HCEC 1CT (cell line): ENCODE data around the gene TMEM171.

Experiments used
- DNase-seq: peaks from one replicate; pipeline ENCODE4 v3.0.0-alpha.2; 2017

TMEM171 gene

GRCh38 chr5:73122875-73123810 is 2.8 kb downstream of the TMEM171 start:
- peak; percentile 22 for DNase-seq

DNA sequence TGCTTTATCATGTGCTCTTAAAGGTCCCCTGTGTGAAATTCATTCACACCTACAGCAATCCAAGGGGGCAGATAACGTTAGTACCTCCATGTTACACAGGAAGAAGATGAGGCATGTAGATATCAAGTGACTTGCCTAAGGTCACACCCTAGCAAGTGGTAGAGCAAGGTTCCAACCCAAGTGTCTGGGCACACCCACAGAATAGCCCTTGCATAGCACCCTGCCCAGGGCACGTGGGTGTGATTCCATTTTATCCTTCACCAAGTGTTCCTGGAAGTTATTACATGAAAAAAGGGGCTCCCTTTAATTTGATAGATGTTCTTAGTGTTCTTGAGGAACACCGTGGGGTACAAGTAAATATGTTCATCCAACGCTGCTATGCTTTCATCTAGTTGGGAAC is 4.9 kb downstream of the TMEM171 start:
- DNase-seq, result no peak

DNA sequence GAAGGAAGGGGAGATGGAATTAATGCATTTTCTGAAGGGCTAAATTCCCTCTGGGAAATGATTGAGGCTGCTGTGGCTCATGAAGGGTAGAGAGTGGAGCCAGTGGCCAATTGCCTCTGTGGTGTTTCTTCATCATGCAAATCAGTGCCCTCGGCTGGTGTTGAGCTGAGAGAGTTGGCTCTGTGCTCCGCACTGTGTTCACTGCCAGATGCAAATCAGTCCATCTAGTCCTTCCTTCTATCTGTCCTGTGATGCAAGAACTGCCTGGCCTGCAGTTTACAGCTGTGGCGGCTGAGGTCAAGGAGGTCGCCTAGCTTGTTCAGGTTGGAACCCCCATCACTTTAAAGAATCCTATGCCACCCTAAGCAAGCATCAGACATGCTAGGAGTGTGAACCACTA is 6.0 kb downstream of the TMEM171 start:
- DNase-seq, result no peak

GRCh38 chr5:73126957-73127356 is 6.6 kb downstream of the TMEM171 start:
- DNase-seq, result no peak

- DNase-seq, result no peak
Measured at GRCh38 chr5:73129143-73129542, 8.8 kb downstream of the TMEM171 start.

GRCh38 chr5:73130811-73131210 is 10.4 kb downstream of the TMEM171 start:
- DNase-seq, result no peak

- DNase-seq, result no peak
Measured at GRCh38 chr5:73131711-73132425, 11.5 kb downstream of the TMEM171 start.

DNA sequence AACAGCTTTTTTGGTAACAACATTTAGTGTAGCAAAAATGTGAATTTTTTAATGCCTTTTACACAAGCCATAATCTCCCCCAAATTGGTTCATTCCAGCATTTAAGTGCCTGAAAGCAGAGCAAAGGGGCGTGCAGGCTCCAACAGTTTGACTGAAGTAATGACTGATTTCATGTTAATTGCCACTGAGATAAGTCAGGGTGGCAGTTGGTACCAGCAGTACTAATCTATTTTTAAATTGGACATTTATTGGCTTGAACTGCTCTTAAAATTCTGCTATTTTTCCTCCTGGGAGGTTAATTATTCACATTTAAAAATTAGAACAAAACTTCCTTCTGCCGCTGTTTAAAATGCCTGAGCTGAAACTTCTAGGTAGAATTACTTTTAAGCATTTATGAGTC is 12.4 kb downstream of the TMEM171 start:
- DNase-seq, result no peak

GRCh38 chr5:73135021-73135420 is 14.6 kb downstream of the TMEM171 start:
- DNase-seq, result no peak

DNA sequence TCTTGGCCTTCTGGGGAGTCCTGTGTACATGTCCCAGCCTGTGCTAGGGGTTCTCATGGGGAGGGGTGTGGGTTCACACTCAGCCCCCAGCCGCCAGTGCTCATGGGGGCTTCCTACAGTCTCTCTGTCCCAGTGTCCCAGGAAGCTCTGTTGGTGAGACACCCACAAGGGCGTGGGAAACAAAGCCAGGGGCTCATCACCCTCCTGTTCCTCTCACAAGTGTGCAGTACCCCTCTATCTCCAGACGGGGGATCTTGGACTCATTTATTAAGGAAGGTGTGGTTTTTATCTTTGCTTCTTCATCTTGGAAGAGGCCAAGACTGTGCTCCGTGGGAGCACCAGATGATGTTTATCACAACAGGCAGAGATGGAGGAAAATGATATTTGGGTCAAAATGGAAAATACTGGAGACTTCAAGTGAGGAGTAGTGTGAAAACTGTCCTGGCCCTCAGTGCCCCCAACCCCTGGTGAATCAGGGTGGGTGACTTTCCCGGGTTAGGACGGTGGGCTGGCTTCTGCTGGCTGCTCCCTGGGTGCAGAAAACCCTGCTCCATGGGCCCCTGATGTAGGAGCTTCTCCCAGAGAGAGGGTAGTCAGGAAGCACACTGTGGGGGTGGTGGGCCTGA is 15.2 kb downstream of the TMEM171 start:
- DNase-seq, result peak; percentile 64

DNA sequence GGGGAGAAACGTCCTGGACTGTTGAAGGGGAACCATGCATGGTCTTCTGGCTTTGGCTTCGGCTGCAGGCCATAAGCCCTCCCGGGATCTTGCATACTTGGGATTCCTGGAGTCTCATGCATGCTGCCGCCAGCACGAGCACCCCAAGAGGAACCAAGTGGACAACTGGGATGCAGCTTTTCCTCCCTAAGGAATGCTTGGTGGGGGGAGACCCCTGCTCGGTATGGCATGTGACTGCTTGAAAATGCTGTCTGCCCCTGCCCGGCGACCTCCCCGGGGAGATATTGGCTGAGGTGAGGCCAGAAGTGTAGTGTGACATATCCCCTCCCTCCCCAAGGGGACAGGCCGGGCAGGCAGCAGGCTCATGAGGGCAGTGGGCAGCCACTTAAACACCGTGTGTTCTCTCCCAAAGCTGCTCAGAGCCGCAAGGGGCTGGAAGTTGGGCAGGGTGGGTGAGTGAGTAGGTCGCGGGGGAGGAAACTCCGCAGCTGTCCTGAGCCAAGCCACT is 15.7 kb downstream of the TMEM171 start:
- peak; percentile 17 for DNase-seq

DNA sequence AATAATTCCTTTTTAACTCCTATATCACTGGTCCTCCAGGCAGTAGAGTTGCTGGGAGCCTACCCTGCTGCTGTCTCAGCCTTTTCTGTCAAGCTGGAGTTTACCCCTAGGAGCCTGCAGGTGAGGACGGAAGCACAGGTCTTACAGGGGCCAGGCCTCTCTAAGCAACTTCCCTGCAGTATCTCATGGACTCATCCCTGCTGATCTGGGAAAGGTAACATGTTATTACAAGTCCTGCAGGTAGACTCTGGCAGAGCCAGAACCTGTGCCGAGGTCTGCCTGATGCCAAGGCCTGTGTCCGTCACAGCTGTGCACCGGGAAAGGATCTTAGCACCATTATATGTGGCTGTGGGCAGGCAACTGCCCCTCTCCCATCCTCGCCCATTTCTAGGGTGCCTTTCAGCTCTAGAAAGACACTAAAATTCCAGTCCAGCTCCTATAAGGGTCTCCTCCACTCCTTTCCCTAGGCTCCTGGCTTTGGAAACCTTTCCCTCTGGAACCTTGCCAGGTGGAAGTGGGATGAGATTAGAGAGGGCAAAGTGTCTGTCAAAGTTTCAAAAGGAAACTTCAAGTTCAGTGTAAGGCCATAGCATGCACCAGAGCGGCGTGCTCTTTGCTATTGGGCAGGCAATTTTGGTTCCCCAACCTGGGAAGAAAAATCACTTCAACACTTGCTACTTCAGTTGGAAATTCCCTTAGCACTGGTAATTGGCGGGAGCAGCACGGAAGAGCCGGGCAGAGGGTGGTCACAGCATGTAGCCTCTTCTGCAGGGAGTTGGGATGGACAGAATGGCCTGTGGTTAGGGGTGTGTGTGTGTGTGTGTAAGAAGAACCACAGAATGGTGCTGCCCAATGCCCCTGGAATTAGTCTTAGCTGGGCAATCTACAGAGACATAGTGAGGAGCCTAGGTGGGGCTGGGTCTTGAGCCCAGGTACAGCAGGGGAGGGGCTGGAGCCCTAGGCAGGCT is 17.5 kb downstream of the TMEM171 start:
- no peak for DNase-seq

DNA sequence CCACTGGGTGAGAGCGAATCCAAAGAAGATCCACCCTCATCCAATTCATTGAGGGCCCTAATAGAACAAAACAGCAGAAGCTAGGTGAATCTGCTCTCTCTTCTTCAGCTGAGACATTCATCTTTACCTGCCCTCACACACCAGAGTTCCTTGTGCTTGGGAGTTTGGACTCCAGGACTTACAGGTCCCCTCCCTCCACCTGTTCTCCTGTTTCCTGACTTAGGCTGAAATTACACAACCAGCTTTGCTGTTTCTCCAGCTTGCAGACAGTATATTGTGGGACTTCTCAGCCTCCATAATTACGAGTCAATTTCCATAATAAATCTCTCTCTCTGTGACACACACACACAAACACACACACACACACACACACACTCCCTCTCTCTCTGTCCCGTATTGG is 19.1 kb downstream of the TMEM171 start:
- DNase-seq, result no peak

DNA sequence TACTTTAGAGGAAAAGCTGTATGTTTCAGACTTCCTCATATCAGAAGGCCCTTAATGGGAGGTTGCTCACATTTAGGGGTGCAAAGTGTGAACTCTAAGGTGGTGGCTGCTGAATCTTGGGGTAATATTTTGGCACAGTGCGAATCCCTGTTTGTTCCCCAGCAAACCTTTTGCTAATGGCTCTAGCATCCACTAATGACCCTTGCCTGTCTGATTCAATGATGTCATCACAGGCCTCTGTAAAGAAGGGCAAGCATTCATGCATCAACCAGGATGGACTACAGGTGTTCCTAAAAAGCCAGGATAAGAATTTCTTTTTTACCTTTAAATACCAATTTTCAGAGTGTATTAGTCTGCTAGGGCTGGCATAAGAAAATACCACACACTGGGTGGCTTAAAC is 20.4 kb downstream of the TMEM171 start:
- DNase-seq, result no peak

GRCh38 chr5:73142035-73142434 is 21.7 kb downstream of the TMEM171 start:
- DNase-seq, result no peak

DNA sequence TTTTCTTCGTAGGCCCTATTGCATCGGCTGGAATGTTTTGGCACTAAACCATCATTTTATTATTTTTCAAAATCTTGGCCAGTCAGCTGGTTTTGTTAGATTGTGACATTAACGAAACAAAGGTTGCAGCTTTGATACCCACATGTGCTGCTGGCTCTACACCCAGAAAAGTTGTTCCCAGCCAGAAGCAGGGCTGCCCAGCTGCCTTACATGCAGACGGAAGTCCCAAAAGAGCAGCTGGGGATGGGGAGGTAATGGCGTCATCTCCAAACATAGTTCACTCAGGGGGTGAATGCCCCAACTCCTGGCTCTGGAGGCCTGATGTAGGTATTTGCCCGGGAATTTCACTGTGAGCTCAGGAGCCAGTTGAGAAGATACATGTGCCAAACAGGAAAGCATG is 23.3 kb downstream of the TMEM171 start:
- DNase-seq, result no peak

DNA sequence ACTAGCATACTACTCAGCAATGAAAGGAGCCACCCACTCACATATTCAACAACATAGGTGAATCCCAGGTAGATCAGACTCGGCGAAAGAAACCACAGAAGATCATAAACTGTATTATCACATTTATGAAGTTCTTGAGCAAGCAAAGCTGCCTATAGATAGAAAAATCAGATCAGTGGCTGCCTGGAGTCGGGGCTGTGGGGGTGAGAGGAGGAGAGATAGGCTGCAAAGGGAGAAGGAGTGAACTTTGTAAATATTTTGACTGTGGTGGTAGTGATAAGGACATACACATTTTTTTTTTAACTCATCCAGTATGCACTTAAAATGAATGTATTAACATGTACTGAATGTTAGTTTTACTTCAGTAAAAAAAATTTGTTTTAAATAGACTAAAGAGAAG is 29.2 kb downstream of the TMEM171 start:
- no peak for DNase-seq

- no peak for DNase-seq
Measured at GRCh38 chr5:73150876-73151275, 30.5 kb downstream of the TMEM171 start.

GRCh38 chr5:73151766-73152410 is 31.5 kb downstream of the TMEM171 start:
- no peak for DNase-seq

DNA sequence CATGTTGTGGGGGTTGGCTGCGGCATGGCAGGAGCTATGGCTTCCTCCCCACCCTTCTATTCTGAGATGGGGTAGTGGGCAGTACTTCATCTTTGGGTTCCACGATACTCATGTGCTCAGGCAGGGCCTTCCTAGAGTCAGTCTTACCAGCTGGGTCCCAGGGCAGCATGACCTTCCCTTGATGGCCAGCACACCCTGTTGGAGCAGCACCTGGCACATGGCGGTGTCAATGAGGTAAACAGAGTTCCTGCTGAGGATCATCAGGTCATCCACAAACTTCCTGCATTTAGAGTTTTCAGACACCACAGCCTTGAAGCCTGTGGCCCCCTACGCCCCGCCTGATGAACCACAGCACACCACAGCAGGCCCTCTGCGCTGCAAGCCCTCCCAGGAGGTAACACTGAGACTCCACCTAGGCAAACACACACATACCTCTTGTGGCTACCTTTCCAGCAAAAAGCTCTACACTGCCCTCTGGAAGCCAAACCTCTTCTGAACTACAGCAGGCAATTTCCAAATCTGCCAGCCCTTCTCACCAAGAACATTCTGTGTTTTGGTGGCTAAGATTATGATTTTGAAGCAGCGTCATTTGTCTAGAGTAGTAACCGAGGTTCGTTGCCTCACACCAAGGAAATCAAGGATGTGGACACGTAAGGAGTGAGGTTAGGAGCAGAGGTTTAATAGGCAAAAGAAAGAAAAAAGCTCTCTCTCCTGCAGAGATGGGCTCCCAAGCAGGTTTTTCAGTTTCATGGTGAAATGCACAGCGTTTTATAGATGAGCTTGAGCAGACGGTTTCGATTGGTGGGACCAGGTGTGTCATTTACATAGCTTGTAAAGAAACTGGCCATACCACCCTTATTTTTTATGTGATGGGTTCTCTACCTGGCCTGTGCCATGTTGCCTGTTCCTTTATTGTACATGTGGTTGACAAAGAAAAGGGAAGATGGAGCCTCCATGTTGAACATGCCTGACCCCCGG is 32.3 kb downstream of the TMEM171 start:
- no peak for DNase-seq

DNA sequence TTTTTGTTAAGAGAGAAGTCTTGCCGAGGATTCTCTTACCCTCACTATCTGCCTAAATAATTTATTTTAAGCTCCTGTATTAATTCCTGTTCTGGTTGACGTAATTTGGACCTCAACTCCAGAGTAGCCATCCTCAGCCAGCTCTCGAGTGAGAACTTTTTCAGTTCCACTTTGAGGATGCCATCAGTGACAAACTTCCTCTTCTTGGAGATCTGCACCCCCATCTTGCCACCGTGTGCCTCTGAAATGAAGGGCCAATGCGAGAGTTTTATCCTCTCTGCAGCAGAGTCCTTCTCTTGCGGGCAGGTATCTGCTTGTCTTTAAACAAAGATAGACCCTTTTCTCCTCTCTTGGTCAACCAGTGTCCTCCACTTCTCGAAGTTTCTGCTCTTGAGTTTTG is 33.1 kb downstream of the TMEM171 start:
- DNase-seq, result no peak
